HG03060 (cell line): ENCODE data around the gene PACS1.
"Not testable (repeated sequence)": the region's sequence is repeated elsewhere in the genome, so short reads cannot be mapped to it uniquely, and the experiment has no call there.

Experiments
- ATAC-seq: cut with Tn5 transposase; IDR thresholded peaks from one replicate; pipeline ENCODE4 v1.9.1; 2021; ENCODE audit warnings: low read depth, moderate number of reproducible peaks; ENCODE audit not compliant: unreplicated experiment

Gene PACS1

DNA sequence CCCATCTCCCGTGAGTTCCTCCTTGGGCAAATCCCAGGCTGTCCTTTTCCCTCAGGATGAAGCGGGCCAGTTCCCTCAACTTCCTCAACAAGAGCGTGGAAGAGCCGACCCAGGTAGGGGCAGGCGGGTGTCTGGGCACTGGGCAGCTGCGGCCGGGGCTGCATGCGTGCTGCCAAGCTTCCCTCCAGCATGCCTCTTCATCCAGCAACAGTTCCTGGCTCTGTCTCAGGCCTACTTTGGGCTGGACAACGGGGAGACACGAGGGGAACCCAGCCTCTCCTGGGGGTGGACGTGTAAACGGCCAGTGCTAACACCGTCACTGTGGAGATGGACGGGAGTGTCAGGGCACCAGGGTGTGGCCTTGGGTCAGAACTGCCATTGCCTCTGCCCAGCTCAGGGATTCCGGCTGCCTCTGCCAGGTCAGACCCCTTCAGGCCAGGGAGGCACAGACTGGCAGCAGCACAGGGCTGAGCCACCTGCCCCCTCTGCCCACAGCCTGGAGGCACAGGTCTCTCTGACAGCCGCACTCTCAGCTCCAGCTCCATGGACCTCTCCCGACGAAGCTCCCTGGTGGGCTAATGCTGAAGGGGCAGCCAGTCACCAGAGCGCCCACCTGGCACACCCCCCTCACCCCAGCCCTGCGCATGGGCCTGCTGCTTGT lies 196.4 kb downstream of the PACS1 start:
- ATAC-seq: no peak

DNA sequence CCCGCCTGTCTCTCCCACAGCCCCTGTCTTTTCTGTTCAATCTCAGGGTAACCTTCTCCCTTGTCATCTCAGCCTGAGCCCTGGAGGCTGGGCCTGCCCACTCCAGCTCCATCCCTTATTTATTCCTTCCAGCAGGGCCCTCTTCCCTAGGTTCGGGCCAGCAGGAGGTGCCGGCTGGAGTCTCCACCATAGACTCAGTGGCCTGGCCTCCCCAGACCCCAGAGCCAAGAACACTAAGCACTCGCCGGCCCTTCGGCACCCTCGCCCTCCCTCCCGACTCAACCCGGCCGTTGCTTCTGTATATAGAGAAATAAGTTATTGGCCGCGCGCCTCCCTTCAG lies 196.9 kb downstream of the PACS1 start:
- no peak for ATAC-seq

DNA sequence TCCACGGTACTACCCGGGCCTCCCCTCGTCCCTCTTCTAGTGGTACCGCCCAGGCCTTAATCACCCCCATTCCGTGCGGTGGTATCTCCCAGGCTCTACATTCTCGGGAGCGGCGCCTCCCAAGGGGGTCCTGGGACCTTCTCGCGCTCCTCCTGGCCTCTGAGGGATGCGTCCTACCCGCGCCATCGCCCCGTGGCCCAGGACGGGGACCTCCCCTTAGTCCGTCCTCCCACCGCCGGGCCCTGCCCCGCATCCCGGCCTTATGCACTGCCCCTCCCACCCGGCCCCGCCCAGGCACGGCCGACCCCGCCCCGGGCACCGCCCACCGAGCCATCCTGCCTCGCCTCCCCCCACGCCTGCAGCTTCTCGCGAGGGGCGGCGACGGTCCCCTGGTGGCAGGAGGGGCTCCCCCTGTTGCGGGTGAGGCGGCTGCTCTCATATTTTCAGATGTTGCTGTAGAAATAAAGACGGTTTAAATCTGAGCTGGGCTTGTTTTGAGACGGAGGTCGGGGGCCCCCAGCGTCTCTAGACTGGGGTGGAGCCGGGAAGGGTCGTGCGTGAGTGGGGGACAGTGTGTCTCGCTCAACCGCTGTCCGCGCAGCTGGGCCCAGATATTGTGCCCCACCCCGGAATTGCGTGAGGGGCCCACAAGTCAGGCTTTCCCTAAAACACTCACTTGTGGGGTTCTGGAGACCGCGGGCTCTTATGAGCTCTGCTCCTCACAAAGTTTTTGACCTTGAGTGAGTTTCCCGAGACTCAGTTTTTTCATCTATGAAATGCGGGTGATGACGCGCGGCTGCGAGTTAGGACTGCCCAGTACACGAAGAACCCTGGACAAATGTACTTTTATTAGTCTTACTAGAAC lies 197.5 kb downstream of the PACS1 start:
- no peak for ATAC-seq

DNA sequence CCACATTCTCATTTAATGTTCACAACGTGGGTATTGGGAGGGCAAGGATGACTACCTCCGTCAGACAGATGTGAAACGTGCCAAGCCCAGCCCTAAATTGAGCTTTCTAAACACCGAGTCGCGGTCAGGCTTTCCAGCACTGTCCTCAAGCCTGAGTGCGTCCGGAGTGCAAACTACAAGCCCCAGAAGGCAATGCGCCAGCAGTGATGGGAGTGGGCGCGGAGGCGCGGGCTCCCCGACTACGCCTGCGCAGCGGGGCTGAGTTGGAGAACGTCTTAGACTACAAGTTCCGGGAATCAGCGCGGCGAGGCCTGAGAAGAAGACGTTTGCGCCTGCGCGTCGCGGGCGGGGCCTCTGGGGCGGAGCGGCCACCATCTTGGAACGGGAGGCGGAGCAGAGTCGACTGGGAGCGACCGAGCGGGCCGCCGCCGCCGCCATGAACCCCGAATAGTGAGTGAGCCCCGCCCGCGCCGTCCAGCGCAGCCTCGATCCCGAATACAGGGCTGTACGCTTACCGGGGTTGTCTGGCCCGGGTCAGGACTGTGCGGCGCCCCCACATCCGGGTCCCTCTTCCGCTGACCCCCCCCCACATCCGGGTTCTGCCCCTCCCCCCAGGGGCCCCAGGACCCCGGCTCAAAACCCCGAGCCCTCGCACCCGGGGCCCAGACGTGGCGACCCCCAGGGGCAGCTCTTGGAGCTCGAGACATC lies 198.3 kb downstream of the PACS1 start, which contains the start of gene RAB1B:
Gene RAB1B, plus strand, starts transcription at position 396 of the 708 bp plus-strand sequence. Its CDS starts 41 bp downstream, at position 437.
- peak; percentile 72 for ATAC-seq

DNA sequence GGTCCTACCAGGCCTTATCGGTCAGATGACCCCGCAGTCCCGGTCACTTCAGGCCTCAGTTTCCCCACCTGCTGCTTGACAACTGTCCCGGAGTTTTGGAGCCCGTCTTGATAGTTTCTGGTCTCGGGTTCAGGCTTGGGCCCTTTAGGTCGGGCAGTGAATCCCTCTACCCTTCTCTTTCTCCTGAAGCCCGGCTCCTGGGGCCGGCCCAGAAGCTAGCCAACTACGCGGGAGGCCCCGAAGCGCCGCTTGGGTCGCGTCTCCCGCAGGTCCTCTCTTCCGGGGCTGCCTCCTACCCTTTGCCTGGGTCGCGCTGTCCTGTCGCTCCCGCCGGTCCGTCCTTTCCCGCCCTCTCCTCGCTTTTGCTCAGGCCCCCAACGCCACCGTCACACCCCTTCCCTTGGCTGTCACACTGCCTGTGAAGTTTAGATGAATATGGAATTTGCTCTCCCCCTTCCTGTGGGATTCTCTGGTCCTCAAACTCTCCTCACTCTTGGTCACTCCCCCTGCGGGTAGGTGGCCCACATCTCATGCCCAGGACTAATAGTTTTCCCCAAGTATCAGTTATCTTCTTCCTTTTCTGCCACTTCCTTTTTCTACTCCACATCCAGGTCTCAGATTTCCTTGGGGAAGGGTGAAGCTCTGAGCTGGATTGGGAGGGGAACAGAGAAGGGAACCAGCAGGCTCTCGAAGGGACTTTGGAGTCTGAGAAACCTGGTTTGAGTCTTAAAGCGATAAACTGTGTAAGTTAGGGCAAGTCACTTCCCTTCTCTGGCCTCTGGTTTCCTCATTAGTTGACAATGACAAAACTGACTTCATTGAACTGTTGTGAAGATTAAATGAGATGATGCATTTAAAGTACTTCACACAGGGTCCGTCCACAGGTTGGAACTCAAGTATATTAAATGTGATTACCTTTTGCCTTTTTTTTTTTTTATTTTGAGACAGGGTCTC lies 199.2 kb downstream of the PACS1 start:
- no peak for ATAC-seq

DNA sequence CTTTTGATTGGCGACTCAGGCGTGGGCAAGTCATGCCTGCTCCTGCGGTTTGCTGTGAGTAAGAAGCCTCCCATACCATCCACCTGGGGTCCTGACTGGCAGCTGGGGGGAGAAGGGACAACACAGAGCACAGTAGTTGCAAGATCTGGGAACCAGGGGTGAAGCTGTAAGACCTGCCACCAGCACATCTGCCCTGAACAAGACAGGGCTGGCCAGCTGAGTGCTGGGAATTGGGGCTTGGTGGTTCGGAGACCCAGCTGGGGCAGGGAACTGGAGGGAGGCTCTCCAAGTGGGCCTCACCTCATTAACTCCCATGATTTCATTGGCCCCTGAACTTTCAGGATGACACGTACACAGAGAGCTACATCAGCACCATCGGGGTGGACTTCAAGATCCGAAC lies 201.7 kb downstream of the PACS1 start:
- ATAC-seq: no peak

DNA sequence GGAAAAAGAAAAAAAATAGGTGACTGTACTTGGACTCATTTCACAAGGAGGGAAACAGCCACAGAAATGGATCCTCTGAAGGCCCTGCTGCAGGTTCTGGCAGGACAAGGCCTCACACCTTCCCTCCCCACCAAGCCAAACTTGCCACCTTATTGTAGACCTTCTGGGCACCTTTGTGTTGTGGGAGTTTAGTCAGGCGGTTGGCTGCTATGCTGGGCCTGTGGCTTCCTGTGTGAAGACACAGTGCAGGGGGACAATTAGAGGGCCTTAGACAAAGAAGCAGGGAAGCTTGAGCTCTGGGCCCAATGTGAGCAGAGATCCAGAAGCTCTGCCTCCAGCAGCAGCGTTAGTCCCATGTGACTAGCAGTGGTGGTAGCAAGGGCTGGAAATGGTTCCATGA lies 202.5 kb downstream of the PACS1 start:
- ATAC-seq: no peak

DNA sequence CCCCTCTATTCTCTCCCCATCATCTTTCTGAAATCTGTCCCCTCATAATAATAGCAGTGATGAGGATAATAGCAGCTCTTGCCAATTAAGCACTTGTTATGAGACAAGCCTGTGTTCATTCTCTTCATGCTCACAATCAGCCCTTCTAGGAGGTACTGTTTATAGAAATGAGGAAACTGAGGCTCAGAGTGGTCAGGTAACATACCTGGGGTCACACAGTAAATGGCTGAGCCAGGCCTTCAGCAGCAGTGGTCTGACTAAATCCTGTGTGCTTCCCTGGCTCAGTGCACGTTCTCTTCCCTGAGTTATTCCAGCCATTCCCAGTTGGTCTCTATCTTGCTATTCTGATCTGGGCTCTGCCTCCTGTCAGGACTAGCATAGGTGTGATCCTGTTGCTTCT lies 204.1 kb downstream of the PACS1 start:
- ATAC-seq: no peak

DNA sequence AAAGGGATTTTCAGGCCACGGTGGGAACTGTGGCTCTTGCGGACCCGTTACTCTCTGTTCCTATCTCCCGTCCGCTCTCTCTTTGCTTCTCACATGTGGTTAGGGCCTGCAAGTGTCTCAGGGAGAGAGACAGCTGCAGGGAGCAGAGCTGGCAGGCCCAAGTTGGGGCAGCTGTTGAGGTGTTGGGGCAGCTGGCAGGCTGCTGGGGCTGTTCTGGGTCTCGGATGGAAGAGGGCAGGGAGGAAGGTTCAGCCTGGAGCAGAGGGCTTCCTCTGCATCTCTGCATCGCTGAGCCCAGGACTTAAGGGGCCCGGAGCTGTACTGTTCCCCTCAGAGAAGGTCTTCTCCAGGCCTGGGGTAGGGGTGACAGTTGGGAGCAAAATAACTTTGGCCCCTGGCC lies 205.3 kb downstream of the PACS1 start:
- no peak for ATAC-seq

DNA sequence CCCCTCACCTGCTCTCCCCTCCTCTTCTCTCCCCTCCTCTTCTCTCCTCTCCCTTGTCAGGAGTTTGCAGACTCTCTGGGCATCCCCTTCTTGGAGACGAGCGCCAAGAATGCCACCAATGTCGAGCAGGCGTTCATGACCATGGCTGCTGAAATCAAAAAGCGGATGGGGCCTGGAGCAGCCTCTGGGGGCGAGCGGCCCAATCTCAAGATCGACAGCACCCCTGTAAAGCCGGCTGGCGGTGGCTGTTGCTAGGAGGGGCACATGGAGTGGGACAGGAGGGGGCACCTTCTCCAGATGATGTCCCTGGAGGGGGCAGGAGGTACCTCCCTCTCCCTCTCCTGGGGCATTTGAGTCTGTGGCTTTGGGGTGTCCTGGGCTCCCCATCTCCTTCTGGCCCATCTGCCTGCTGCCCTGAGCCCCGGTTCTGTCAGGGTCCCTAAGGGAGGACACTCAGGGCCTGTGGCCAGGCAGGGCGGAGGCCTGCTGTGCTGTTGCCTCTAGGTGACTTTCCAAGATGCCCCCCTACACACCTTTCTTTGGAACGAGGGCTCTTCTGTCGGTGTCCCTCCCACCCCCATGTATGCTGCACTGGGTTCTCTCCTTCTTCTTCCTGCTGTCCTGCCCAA lies 206.0 kb downstream of the PACS1 start:
- no peak for ATAC-seq

DNA sequence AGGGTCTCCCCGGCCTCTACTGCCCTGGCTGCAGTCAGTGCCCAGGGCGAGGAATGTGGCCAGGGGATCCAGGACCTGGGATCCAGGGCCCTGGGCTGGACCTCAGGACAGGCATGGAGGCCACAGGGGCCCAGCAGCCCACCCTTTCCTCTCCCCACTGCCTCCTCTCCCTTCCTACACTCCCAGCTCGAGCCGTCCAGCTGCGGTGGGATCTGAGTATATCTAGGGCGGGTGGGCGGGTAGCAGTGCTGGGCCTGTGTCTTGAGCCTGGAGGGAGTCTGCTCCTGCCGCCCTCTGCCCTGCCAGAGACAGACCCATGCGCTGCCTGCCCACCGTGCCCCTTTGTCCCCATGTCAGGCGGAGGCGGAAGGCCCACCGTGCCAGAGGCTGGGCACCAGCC lies 206.5 kb downstream of the PACS1 start:
- not testable (repeated sequence) for ATAC-seq

DNA sequence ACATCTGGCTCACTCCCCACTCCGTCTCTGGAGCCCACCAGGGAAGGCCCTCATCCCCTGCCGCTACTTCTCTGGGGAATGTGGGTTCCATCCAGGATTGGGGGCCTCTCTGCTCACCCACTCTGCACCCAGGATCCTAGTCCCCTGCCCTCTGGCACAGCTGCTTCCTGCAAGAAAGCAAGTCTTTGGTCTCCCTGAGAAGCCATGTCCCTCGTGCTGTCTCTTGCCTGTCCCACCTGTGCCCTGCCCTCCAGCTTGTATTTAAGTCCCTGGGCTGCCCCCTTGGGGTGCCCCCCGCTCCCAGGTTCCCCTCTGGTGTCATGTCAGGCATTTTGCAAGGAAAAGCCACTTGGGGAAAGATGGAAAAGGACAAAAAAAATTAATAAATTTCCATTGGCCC lies 207.0 kb downstream of the PACS1 start:
- ATAC-seq: not testable (repeated sequence)

DNA sequence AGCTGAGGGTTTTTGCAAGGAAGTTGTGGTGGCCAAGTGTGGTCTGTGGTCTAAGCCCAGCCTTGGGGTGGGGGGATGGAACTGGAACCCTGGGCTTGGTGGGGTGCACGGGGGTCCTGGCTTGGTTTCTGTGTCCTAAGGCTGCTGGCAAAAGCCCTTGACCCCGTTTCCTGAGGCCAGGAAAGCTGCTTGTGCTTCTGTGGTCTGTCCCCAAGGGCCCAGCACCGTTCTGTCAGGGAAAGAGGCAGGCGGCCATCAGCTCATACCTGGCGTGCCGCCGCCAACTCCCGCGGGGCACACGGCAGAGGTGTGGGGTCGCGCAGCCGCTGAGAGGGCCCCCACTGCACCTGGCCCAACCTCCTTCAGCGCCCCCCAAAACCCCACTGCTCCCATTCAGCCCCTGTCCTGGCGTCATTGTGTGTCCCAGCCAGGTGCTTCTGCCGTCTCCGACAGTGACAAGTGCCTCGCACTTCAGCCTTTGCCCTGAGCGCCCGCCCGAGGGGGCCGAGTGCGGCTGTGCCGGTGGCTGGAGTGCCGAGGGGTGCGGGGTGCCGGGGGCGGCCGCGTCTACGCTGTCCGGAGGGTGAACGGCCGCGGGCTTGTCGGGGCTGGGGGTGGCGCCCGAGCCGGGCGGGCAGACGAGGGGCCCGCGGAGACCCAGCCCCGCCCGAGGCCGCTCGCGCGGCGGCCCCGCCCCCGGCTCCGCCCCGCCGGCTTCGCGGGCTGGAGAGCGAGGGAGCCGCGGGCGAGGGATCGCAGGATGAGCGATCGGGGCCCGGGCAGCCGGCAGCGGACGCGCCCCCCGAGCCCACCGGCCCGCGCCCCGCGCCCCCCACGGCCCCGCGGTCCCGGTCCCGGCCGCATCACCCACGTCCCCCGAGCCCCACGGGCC lies 207.6 kb downstream of the PACS1 start, which contains the start of gene CNIH2:
Gene CNIH2, plus strand, starts transcription at position 705 of the 892 bp plus-strand sequence. CDS start 282 bp downstream, outside the sequence.
- ATAC-seq: no peak

DNA sequence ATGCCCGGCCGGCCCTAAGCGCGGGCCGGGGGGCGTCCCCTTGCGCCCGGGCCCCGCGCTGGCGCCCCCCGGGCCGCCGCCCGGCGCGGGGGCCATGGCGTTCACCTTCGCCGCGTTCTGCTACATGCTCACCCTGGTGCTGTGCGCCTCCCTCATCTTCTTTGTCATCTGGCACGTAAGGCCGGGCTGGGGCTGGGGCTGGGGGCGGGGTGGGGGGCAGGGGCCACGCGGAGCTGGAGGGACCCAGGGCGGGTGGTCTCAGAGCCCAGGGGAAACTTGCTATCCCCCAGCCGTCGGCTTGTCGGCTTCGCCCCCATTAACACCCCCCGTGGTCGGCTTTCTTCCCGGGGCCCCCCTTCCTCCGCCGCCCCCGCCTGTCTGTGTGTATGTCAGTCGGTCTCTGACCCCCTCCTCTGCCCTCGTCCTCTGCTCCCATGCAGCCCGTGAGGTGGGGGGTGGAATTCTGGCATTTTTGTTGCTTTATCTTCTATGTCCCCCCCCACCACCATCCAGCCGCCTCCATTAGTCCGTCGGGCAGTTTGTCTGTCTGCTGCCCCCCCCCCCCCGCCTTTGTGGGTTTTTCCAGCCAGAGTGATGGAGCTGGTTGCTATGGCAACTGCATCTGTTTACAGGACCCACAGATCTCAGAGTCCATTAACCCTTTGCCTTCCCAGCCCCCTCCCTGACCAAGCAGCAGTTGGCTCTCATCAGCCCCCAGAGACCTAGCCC lies 208.5 kb downstream of the PACS1 start:
- no peak for ATAC-seq

DNA sequence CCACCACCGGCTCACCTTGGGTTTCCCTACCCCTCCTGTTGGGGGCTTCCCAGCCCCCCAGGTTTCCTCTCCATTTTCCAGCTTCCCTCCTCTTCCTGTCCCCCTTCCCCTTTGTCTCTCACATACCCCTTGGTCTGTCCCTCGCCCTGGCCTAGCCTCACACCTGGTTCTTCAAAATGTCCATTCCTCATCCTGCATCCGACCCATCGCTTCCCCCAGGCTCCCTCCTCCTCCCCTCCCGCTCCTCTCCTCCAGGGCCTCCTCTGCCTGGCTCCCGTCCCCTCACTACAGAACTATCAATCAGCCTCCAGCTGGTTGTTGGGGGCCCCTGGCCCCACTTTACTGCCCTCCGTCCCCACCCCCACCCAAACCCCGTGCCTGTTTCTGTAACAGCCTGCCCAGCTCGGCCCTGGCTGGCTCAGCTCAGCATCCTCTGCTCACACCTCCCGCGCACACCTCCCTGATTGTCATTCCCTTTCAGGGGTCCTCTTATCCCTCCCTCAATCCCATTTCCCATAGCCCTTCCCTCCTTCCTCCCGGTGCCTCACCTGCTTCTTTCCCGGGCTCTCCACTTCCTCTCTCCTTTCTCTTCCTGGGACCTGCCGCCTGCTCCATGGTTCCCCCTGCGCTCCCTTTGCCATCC lies 209.1 kb downstream of the PACS1 start:
- no peak for ATAC-seq

DNA sequence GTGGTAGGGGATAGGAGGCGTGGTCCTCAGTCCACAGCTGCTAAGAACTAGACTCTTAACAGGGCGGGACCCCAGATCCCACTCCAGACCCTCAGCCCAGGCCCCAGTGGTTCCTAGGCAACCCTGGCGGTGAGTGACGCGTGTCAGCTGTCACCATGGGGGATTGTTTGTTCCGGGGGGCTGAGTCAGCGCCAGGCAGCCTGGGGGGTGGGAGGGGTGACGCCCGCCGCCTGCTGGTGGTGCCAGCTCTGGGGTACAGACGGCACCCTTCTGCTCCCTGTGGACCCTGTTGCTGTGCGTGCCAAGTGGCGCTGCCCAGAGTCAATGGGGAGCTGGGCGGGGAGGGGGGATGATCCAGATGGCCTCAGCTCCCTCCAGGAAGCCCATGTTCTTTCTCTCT lies 210.4 kb downstream of the PACS1 start:
- no peak for ATAC-seq

DNA sequence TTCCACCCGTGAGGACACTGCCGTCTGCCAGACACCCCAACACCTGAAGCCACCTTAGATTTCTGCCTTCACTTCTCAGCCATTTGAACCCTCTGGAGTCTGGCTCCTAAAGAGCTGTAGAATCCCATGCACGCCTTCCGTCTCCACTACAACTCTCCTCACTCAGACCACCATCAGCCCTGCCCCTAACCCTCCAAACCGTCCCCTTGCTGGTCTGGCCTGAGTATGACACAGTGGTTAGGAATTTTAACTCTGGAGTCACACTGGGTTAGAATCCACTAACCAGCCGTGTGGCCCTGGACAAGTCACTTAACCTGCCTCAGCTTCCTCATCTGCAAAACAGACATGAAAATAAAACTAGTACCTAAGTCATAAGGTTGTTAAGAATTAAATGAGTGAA lies 210.9 kb downstream of the PACS1 start:
- ATAC-seq: no peak
